Keratinocyte (primary cell): Measurements from ENCODE around the gene FAM240B. TPM values are rescaled to one million over a fixed set of nuclear protein-coding genes. Genes with fewer than 3 reads are reported as not detected.

Experiments used
- DNase-seq: peaks from one replicate; pipeline ENCODE4 v3.0.0-alpha.2; 2011; ENCODE audit warnings: low read depth, missing footprints, low spot score
- FAIRE-seq: peaks from 2 replicates; lab custom pipeline; 2011; peaks lifted over from hg19 to GRCh38; lab: Jason Lieb, UNC
- H2AFZ ChIP-seq: 2 replicates; pipeline ENCODE4 v1.6.0; 2012; ENCODE audit warnings: low read length, control low read depth, inconsistent platforms; ENCODE audit not compliant: control insufficient read depth
- H3K27ac ChIP-seq: 2 replicates; pipeline ENCODE4 v1.5.1; 2011; ENCODE audit warnings: low read length; ENCODE audit not compliant: control insufficient read depth, insufficient read depth
- H3K27me3 ChIP-seq: 3 replicates; pipeline ENCODE4 v1.6.0; 2011; ENCODE audit warnings: low read length; ENCODE audit not compliant: control insufficient read depth, insufficient read depth; ENCODE audit errors: extremely low read depth
- H3K36me3 ChIP-seq, 2 experiments: 2 replicates in 1 of 2; 3 replicates in 1 of 2; pipeline ENCODE4 v1.5.1; 2011; ENCODE audit warnings: low read length in 2 of 2, mild to moderate bottlenecking in 1 of 2; ENCODE audit not compliant: control insufficient read depth in 2 of 2, insufficient read depth in 2 of 2; ENCODE audit errors: extremely low read depth in 1 of 2
- H3K4me1 ChIP-seq: 3 replicates; pipeline ENCODE4 v1.5.1; 2011; ENCODE audit warnings: low read length; ENCODE audit not compliant: control insufficient read depth, insufficient read depth; ENCODE audit errors: extremely low read depth
- H3K4me2 ChIP-seq: 3 replicates; pipeline ENCODE4 v1.6.0; 2011; ENCODE audit warnings: low read depth, low read length; ENCODE audit not compliant: control insufficient read depth, insufficient read depth; ENCODE audit errors: extremely low read depth
- H3K4me3 ChIP-seq, 3 experiments: fragments of 200-600 bp in 1 of 3; sonication (generic) in 1 of 3; 2 replicates in 2 of 3; 3 replicates in 1 of 3; pipeline ENCODE4 v1.5.1; 2011 to 2016; ENCODE audit warnings: low read length in 3 of 3, mild to moderate bottlenecking in 3 of 3, control low read depth in 2 of 3, inconsistent platforms in 1 of 3, low read depth in 1 of 3, mixed read lengths in 1 of 3, mixed run types in 1 of 3, moderate library complexity in 1 of 3; ENCODE audit not compliant: control insufficient read depth in 2 of 3, insufficient read depth in 2 of 3; ENCODE audit errors: extremely low read depth in 1 of 3
- H3K79me2 ChIP-seq: 2 replicates; pipeline ENCODE4 v1.6.0; 2012; ENCODE audit warnings: low read length; ENCODE audit not compliant: control insufficient read depth, insufficient read depth
- H3K9ac ChIP-seq: 3 replicates; pipeline ENCODE4 v1.6.0; 2011; ENCODE audit warnings: low read length; ENCODE audit not compliant: control insufficient read depth, insufficient read depth; ENCODE audit errors: extremely low read depth
- H3K9me1 ChIP-seq: 3 replicates; pipeline ENCODE4 v1.6.0; 2011; ENCODE audit warnings: low read length; ENCODE audit not compliant: control insufficient read depth, insufficient read depth; ENCODE audit errors: extremely low read depth
- H3K9me3 ChIP-seq: 2 replicates; pipeline ENCODE4 v1.5.1; 2012; ENCODE audit warnings: low read depth, low read length; ENCODE audit not compliant: control insufficient read depth
- H4K20me1 ChIP-seq: 3 replicates; pipeline ENCODE4 v1.6.0; 2011; ENCODE audit warnings: low read length; ENCODE audit not compliant: control insufficient read depth, insufficient read depth; ENCODE audit errors: extremely low read depth
- CTCF ChIP-seq, 3 experiments: IDR thresholded peaks in 1 of 3; conservative IDR thresholded peaks in 1 of 3; optimal IDR thresholded peaks in 1 of 3; 2 replicates in 2 of 3; 3 replicates in 1 of 3; pipeline versions ENCODE3 to v1.5.1; 2011; ENCODE audit warnings: low read length in 3 of 3, mild to moderate bottlenecking in 3 of 3, moderate library complexity in 2 of 3, control low read depth in 1 of 3, inconsistent platforms in 1 of 3; ENCODE audit not compliant: insufficient read depth in 2 of 3; ENCODE audit errors: extremely low read depth in 1 of 3
- EZH2 ChIP-seq: IDR thresholded peaks from one replicate; pipeline ENCODE4 v1.6.1; 2012; ENCODE audit warnings: inconsistent platforms, mild to moderate bottlenecking, low read length, moderate library complexity
- dilution Hi-C: fragments of 300-500 bp; cut with MboI; formaldehyde crosslinking; loops from one replicate; pipeline ENCODE4 v1.7.0; 2020; ENCODE audit warnings: low sequenced_read_pairs; ENCODE audit not compliant: extremely low pct_ligation_motif_present
- polyA plus RNA-seq, 5 experiments: library from polyadenylated mRNA; depleted of rRNA in 3 of 5; stranded (reverse) in 3 of 5; stranded (forward) in 1 of 5; unstranded in 1 of 5; fragments of >200 nt; gene quantifications; 1 replicate in 1 of 5; 2 replicates in 3 of 5; 3 replicates in 1 of 5; pipeline versions ENCODE4 v1.2.1 to v1.2.3, GENCODE V29; 2011 to 2012; ENCODE audit warnings: missing spikeins in 2 of 5, low read depth in 1 of 5, low replicate concordance in 1 of 5

FAM240B gene
- polyA plus RNA-seq, 1 donor (not counting 4 experiments of a cell fraction or from before 2014, with no cell fraction given): not detected

DNA sequence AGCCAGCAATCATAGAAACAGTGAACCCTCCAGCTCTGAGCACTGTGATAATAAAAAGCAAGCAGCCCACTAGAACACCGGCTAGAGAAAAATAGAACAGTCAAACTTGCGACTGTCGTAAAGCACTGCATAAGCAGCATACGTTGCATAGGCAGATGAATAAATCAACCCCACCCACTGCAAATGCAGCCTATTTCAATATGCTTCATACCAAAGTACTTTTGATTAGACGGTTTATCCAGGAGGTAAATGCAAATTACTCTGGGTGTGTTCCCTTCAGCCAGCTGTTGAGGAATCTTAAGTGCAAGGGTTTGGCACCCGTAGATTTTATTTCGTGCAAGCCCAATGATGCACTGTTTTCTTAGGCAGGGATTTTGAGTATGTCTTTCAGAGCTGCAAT lies 67.4 kb downstream of the FAM240B start:
- no peak for TF ChIP-seq EZH2
- TF ChIP-seq CTCF (optimal IDR thresholded peaks at IDR 0.05 in 1 of 3, IDR thresholded peaks at IDR 0.05 in 1 of 3, conservative IDR thresholded peaks at IDR 0.05 in 1 of 3; ENCODE audit: extremely low read depth in 1 of 3, insufficient read depth in 2 of 3, low read length in 3 of 3): no peak
- no peaks in the 10 kb centered on the region for H3K9me1 ChIP-seq
- peak overlapping the region; percentile 7 for H3K4me2 ChIP-seq
- no peak overlapping the region for H3K4me3 ChIP-seq
- no peak for FAIRE-seq
- H2AFZ ChIP-seq: no peak overlapping the region
- H3K9ac ChIP-seq: no peak overlapping the region
- H3K27me3 ChIP-seq: peaks cover 8% of the 10 kb centered on the region
- dilution Hi-C loops: no loop called here
- H4K20me1 ChIP-seq: no peaks in the 10 kb centered on the region
- H3K79me2 ChIP-seq: no peaks in the 10 kb centered on the region
- no peak overlapping the region for H3K27ac ChIP-seq
- no peaks in the 10 kb centered on the region for H3K36me3 ChIP-seq
- no peaks in the 10 kb centered on the region for H3K4me1 ChIP-seq
- H3K9me3 ChIP-seq: no peaks in the 10 kb centered on the region
- no peak for DNase-seq

- no peaks in the 10 kb centered on the region for H3K9me3 ChIP-seq
- TF ChIP-seq CTCF (optimal IDR thresholded peaks at IDR 0.05 in 1 of 3, IDR thresholded peaks at IDR 0.05 in 1 of 3, conservative IDR thresholded peaks at IDR 0.05 in 1 of 3; ENCODE audit: extremely low read depth in 1 of 3, insufficient read depth in 2 of 3, low read length in 3 of 3): no peak
- TF ChIP-seq EZH2: no peak
- H3K36me3 ChIP-seq: no peaks in the 10 kb centered on the region
- no peak overlapping the region for H3K9ac ChIP-seq
- DNase-seq (no peak), FAIRE-seq (no peak)
- H3K27me3 ChIP-seq: peaks cover 8% of the 10 kb centered on the region
- dilution Hi-C loops: no loop called here
- no peaks in the 10 kb centered on the region for H3K4me1 ChIP-seq
- no peak overlapping the region for H3K4me3 ChIP-seq
- no peak overlapping the region for H3K27ac ChIP-seq
- no peaks in the 10 kb centered on the region for H3K9me1 ChIP-seq
- no peaks in the 10 kb centered on the region for H3K79me2 ChIP-seq
- no peaks in the 10 kb centered on the region for H4K20me1 ChIP-seq
- no peak overlapping the region for H3K4me2 ChIP-seq
- no peak overlapping the region for H2AFZ ChIP-seq
Measured at GRCh38 chr9:38652044-38652443, 67.9 kb downstream of the FAM240B start.
